ENCODE data around the gene ADK.

DNA sequence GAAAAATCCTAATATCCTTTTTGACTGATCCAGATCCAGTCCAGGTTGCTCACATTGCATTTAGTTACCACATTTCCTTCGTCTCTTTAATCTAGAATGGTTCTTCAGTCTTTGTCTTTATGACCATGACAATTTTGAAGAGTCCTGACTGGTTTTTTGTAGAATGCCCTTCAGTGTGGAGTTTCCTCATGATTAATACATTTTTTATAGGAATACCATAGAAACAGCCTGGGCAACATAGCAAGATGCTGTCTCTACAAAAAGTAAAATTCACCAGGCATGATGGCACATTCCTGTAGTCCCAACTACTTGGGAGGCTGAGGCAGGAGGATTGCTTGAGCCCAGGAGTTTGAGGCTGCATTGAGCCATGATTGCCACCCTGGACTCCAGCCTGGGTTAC is 390.4 kb downstream of the ADK start:
- TF ChIP-seq ASH2L (IDR thresholded peaks at IDR 0.05; ENCODE audit: insufficient read length, low read depth, low read length): no peak
- TF ChIP-seq, protein P1, sequence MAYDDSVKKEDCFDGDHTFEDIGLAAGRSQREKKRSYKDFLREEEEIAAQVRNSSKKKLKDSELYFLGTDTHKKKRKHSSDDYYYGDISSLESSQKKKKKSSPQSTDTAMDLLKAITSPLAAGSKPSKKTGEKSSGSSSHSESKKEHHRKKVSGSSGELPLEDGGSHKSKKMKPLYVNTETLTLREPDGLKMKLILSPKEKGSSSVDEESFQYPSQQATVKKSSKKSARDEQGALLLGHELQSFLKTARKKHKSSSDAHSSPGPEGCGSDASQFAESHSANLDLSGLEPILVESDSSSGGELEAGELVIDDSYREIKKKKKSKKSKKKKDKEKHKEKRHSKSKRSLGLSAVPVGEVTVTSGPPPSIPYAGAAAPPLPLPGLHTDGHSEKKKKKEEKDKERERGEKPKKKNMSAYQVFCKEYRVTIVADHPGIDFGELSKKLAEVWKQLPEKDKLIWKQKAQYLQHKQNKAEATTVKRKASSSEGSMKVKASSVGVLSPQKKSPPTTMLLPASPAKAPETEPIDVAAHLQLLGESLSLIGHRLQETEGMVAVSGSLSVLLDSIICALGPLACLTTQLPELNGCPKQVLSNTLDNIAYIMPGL (CRISPR knock-in tag; IDR thresholded peaks at IDR 0.05; ENCODE audit: borderline replicate concordance in 1 of 2, low read depth in 1 of 2): no peak
- TF ChIP-seq RAD21 (CRISPR knock-in tag; IDR thresholded peaks at IDR 0.05): no peak
- TF ChIP-seq, protein P2, sequence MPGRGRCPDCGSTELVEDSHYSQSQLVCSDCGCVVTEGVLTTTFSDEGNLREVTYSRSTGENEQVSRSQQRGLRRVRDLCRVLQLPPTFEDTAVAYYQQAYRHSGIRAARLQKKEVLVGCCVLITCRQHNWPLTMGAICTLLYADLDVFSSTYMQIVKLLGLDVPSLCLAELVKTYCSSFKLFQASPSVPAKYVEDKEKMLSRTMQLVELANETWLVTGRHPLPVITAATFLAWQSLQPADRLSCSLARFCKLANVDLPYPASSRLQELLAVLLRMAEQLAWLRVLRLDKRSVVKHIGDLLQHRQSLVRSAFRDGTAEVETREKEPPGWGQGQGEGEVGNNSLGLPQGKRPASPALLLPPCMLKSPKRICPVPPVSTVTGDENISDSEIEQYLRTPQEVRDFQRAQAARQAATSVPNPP (CRISPR knock-in tag; IDR thresholded peaks at IDR 0.05): no peak
- TF ChIP-seq NFATC3 (CRISPR knock-in tag; IDR thresholded peaks at IDR 0.05): no peak
